Measurements from ENCODE around the gene CDC25B. TPM values are rescaled to one million over a fixed set of nuclear protein-coding genes. Genes with fewer than 3 reads are reported as not detected.

CDC25B gene
- total and polyA plus RNA-seq, 2 experiments from 2014 or later: 15.1 to 21.9 TPM

- Histone ChIP-seq H3K27me3 (no peaks in the 10 kb centered on the region), H3K79me2 (peaks cover 56% of the 10 kb centered on the region), H4K20me1 (ENCODE audit: insufficient read depth, poor library complexity, severe bottlenecking) (no peaks in the 10 kb centered on the region), H3K27ac (no peak overlapping the region), H2AFZ (no peak overlapping the region), H3K4me3 (no peak overlapping the region), H3K4me2 (no peak overlapping the region), H3K9me2 (replicated peaks; ENCODE audit: insufficient read depth) (no peaks in the 10 kb centered on the region), H3K9me3 (ENCODE audit: low read depth) (no peaks in the 10 kb centered on the region), H3K4me1 (ENCODE audit: insufficient read depth) (no peaks in the 10 kb centered on the region), H3K36me3 (replicated peaks; ENCODE audit: insufficient read depth, low read depth) (no peaks in the 10 kb centered on the region)
- 100% methylated on average over 1 of the region's 1 CpG for WGBS (ENCODE audit: low lambda C conversion rate, missing lambda C conversion rate)
- DNase-seq (ENCODE audit: low spot score): no peak
- TF ChIP-seq CTCF (IDR thresholded peaks at IDR 0.05; ENCODE audit: poor library complexity): no peak
- no peak for TF ChIP-seq EZH2 (IDR thresholded peaks at IDR 0.05; ENCODE audit: borderline replicate concordance)
- TF ChIP-seq EZH2phosphoT487 (IDR thresholded peaks at IDR 0.05; ENCODE audit: low read depth, severe bottlenecking, unreplicated experiment): no peak
Observed at GRCh38 chr20:3848565-3848964, 52.5 kb downstream of the CDC25B start.

GRCh38 chr20:3854462-3854871 lies 58.4 kb downstream of the CDC25B start:
- TF ChIP-seq CTCF (IDR thresholded peaks at IDR 0.05; ENCODE audit: poor library complexity) (no peak), EZH2phosphoT487 (IDR thresholded peaks at IDR 0.05; ENCODE audit: low read depth, severe bottlenecking, unreplicated experiment) (no peak), EZH2 (IDR thresholded peaks at IDR 0.05; ENCODE audit: borderline replicate concordance) (no peak)
- no peak overlapping the region for H2AFZ ChIP-seq

More at GRCh38 chr20:3854462-3854871, 58.4 kb downstream of the CDC25B start:
- no peaks in the 10 kb centered on the region for H3K9me2 ChIP-seq (replicated peaks; ENCODE audit: insufficient read depth)
- no peaks in the 10 kb centered on the region for H3K4me1 ChIP-seq (ENCODE audit: insufficient read depth)
- H3K79me2 ChIP-seq: peaks cover 24% of the 10 kb centered on the region
- H3K4me2 ChIP-seq: no peak overlapping the region
- H3K27ac ChIP-seq: no peak overlapping the region
- no peak for DNase-seq (ENCODE audit: low spot score)
- 75% methylated on average over 4 of the region's 4 CpGs for WGBS (ENCODE audit: low lambda C conversion rate, missing lambda C conversion rate)
- no peak overlapping the region for H3K4me3 ChIP-seq
- H4K20me1 ChIP-seq (ENCODE audit: insufficient read depth, poor library complexity, severe bottlenecking): no peaks in the 10 kb centered on the region
- no peaks in the 10 kb centered on the region for H3K36me3 ChIP-seq (replicated peaks; ENCODE audit: insufficient read depth, low read depth)
- no peaks in the 10 kb centered on the region for H3K9me3 ChIP-seq (ENCODE audit: low read depth)
- no peaks in the 10 kb centered on the region for H3K27me3 ChIP-seq

Other genes with a start within 250 kb of the CDC25B start
- gene GFRA4, start 132.9 kb upstream of the CDC25B start, total RNA-seq: 0.24 TPM in 1 of 2 replicates, not detected in the other
- not detected in 2 replicates for gene GFRA4, start 132.9 kb upstream of the CDC25B start, polyA plus RNA-seq
- 14.8 and 18.9 TPM in 2 replicates for gene ADAM33, start 114.3 kb upstream of the CDC25B start, total RNA-seq
- 41.6 and 54.8 TPM in 2 replicates for gene ADAM33, start 114.3 kb upstream of the CDC25B start, polyA plus RNA-seq
- gene SIGLEC1, start 83.7 kb upstream of the CDC25B start, total RNA-seq: 0.16 and 0.23 TPM in 2 replicates
- 0.11 and 0.62 TPM in 2 replicates for gene SIGLEC1, start 83.7 kb upstream of the CDC25B start, polyA plus RNA-seq
- gene HSPA12B, start 63.6 kb upstream of the CDC25B start, total RNA-seq: 3.4 and 3.7 TPM in 2 replicates
- 2.5 and 2.9 TPM in 2 replicates for gene HSPA12B, start 63.6 kb upstream of the CDC25B start, polyA plus RNA-seq
- gene ADISSP, start 28.6 kb upstream of the CDC25B start, total RNA-seq: 9.6 and 11.7 TPM in 2 replicates
- gene ADISSP, start 28.6 kb upstream of the CDC25B start, polyA plus RNA-seq: 31.7 and 36.0 TPM in 2 replicates
- gene SPEF1, start 14.9 kb upstream of the CDC25B start, total RNA-seq: 0.63 TPM in 1 of 2 replicates, not detected in the other
- 0.51 TPM in 1 of 2 replicates, not detected in the other for gene SPEF1, start 14.9 kb upstream of the CDC25B start, polyA plus RNA-seq
- 40.9 and 46.7 TPM in 2 replicates for gene CENPB, start 9.6 kb upstream of the CDC25B start, total RNA-seq
- gene CENPB, start 9.6 kb upstream of the CDC25B start, polyA plus RNA-seq: 17.6 and 21.2 TPM in 2 replicates
- gene AP5S1, start 24.2 kb downstream of the CDC25B start, total RNA-seq: 13.8 and 15.9 TPM in 2 replicates
- gene AP5S1, start 24.2 kb downstream of the CDC25B start, polyA plus RNA-seq: 19.7 and 21.8 TPM in 2 replicates
- gene MAVS, start 50.5 kb downstream of the CDC25B start, total RNA-seq: 21.9 and 24.7 TPM in 2 replicates
- gene MAVS, start 50.5 kb downstream of the CDC25B start, polyA plus RNA-seq: 12.6 and 15.6 TPM in 2 replicates
- 37.4 and 37.6 TPM in 2 replicates for gene PANK2, start 93.1 kb downstream of the CDC25B start, total RNA-seq
- 24.1 and 37.6 TPM in 2 replicates for gene PANK2, start 93.1 kb downstream of the CDC25B start, polyA plus RNA-seq
- gene RNF24, start 219.2 kb downstream of the CDC25B start, total RNA-seq: 16.2 and 16.4 TPM in 2 replicates
- 23.2 and 24.4 TPM in 2 replicates for gene RNF24, start 219.2 kb downstream of the CDC25B start, polyA plus RNA-seq